ENCODE measurements around the gene LPAR5. TPM values are rescaled to one million over a fixed set of nuclear protein-coding genes. Genes with fewer than 3 reads are reported as not detected.

The LPAR5 gene
- total RNA-seq, 1 experiment from 2014 or later, result 14.8 TPM

- Histone ChIP-seq H3K27ac (no peak overlapping the region), H3K4me3 (no peak overlapping the region), H3K36me3 (ENCODE audit: low read depth) (no peaks in the 10 kb centered on the region), H3K4me1 (replicated peaks; ENCODE audit: insufficient read depth) (peaks cover 8% of the 10 kb centered on the region), H3K27me3 (ENCODE audit: insufficient read depth, low read depth) (no peaks in the 10 kb centered on the region; the same call in 1 of the 2 replicates), H3K9me3 (ENCODE audit: insufficient read depth, low read depth) (peaks cover 8% of the 10 kb centered on the region; the same call in 1 of the 2 replicates), H4K20me1 (ENCODE audit: insufficient read depth) (no peaks in the 10 kb centered on the region), H3F3A (ENCODE audit: insufficient read depth, low read depth) (peaks cover 7% of the 10 kb centered on the region; the same call in 1 of the 2 replicates), H3K79me2 (ENCODE audit: low read depth) (no peaks in the 10 kb centered on the region), H2AFZ (no peak overlapping the region), H3K9me2 (ENCODE audit: insufficient read depth) (no peaks in the 10 kb centered on the region), H3K4me2 (no peak overlapping the region)
- ChIA-PET CTCF (no interaction called here), POLR2A (ENCODE audit: unreplicated experiment) (interaction anchor here (0.7 kb wide), 1 partner anchor 12 kb away, joined by 8 read pairs; no protein-coding TSS in a partner anchor)
- no peak for DNase-seq
- TF ChIP-seq EZH2 (IDR thresholded peaks at IDR 0.05; ENCODE audit: low read depth) (no peak), CTCF (conservative IDR thresholded peaks at IDR 0.05) (no peak)
- intact Hi-C loops (cut with micrococcal nuclease; ENCODE audit: unreplicated experiment), result no loop called here
- no TSS peak for BruUV-seq (replicated peaks)
These were observed 5.4 kb upstream of the LPAR5 start for GRCh38 chr12:6641131-6641530.

- no peaks in the 10 kb centered on the region; the same call in 1 of the 2 replicates for H3K27me3 ChIP-seq (ENCODE audit: insufficient read depth, low read depth)
- H2AFZ ChIP-seq, result no peak overlapping the region
- H3K4me3 ChIP-seq, result no peak overlapping the region
- CTCF ChIA-PET, result no interaction called here
- intact Hi-C loops (cut with micrococcal nuclease; ENCODE audit: unreplicated experiment), result no loop called here
- H3K9me2 ChIP-seq (ENCODE audit: insufficient read depth), result no peaks in the 10 kb centered on the region
- no peak for TF ChIP-seq CTCF (conservative IDR thresholded peaks at IDR 0.05)
- TF ChIP-seq EZH2 (IDR thresholded peaks at IDR 0.05; ENCODE audit: low read depth), result no peak
- H3K36me3 ChIP-seq (ENCODE audit: low read depth), result no peaks in the 10 kb centered on the region
- BruUV-seq (replicated peaks), result no TSS peak
- H3K79me2 ChIP-seq (ENCODE audit: low read depth), result no peaks in the 10 kb centered on the region
- peaks cover 8% of the 10 kb centered on the region; the same call in 1 of the 2 replicates for H3F3A ChIP-seq (ENCODE audit: insufficient read depth, low read depth)
- peaks cover 15% of the 10 kb centered on the region for H3K4me1 ChIP-seq (replicated peaks; ENCODE audit: insufficient read depth)
- H3K27ac ChIP-seq, result no peak overlapping the region
- no peaks in the 10 kb centered on the region for H4K20me1 ChIP-seq (ENCODE audit: insufficient read depth)
- DNase-seq, result no peak
- peaks cover 8% of the 10 kb centered on the region; the same call in 1 of the 2 replicates for H3K9me3 ChIP-seq (ENCODE audit: insufficient read depth, low read depth)
- POLR2A ChIA-PET (ENCODE audit: unreplicated experiment), result no interaction called here
- no peak overlapping the region for H3K4me2 ChIP-seq
These were observed 4.7 kb upstream of the LPAR5 start for GRCh38 chr12:6640497-6640896.

GRCh38 chr12:6639151-6639801 lies 3.5 kb upstream of the LPAR5 start:
- H3K4me2 ChIP-seq, result no peak overlapping the region
- no peak overlapping the region for H3K4me3 ChIP-seq
- peaks cover 22% of the 10 kb centered on the region for H3K4me1 ChIP-seq (replicated peaks; ENCODE audit: insufficient read depth)
- POLR2A ChIA-PET (ENCODE audit: unreplicated experiment), result no interaction called here
- no peak overlapping the region for H3K27ac ChIP-seq
- peaks cover 8% of the 10 kb centered on the region; the same call in 1 of the 2 replicates for H3F3A ChIP-seq (ENCODE audit: insufficient read depth, low read depth)
- no peak overlapping the region for H2AFZ ChIP-seq
- DNase-seq, result no peak
- no peaks in the 10 kb centered on the region for H3K9me2 ChIP-seq (ENCODE audit: insufficient read depth)
- no peaks in the 10 kb centered on the region for H4K20me1 ChIP-seq (ENCODE audit: insufficient read depth)
- TF ChIP-seq CTCF (conservative IDR thresholded peaks at IDR 0.05) (no peak), EZH2 (IDR thresholded peaks at IDR 0.05; ENCODE audit: low read depth) (no peak)
- H3K27me3 ChIP-seq (ENCODE audit: insufficient read depth, low read depth), result no peaks in the 10 kb centered on the region; the same call in 1 of the 2 replicates
- H3K36me3 ChIP-seq (ENCODE audit: low read depth), result no peaks in the 10 kb centered on the region
- CTCF ChIA-PET, result interaction anchor here (0.6 kb wide), 2 partner anchors 139 to 280 kb away, joined by 5 to 14 read pairs; no protein-coding TSS in a partner anchor
- peaks cover 4% of the 10 kb centered on the region; the same call in 1 of the 2 replicates for H3K9me3 ChIP-seq (ENCODE audit: insufficient read depth, low read depth)
- no peaks in the 10 kb centered on the region for H3K79me2 ChIP-seq (ENCODE audit: low read depth)
- intact Hi-C loops (cut with micrococcal nuclease; ENCODE audit: unreplicated experiment), result no loop called here
- no TSS peak for BruUV-seq (replicated peaks)

All from PC-9 (cell line).